Mesendoderm (in vitro differentiated cells): ENCODE results near the gene GLIS1.

Source experiments
- DNase-seq: peaks from one replicate; pipeline ENCODE4 v3.0.0; 2013
- H2AK5ac ChIP-seq: 2 replicates; pipeline ENCODE4 v1.6.1; 2013; ENCODE audit warnings: low read length, inconsistent platforms
- H2BK120ac ChIP-seq: 2 replicates; pipeline ENCODE4 v1.6.1; 2013; ENCODE audit warnings: low read depth, mild to moderate bottlenecking, low read length, moderate library complexity, mixed read lengths
- H2BK15ac ChIP-seq: replicated peaks from 2 replicates; pipeline ENCODE4 v1.6.1; 2013; ENCODE audit warnings: low read depth, mild to moderate bottlenecking, moderate library complexity
- H2BK5ac ChIP-seq: 2 replicates; pipeline ENCODE4 v1.6.1; 2013; ENCODE audit warnings: low read length, inconsistent platforms
- H3K18ac ChIP-seq: 2 replicates; pipeline ENCODE4 v1.6.1; 2013; ENCODE audit warnings: mild to moderate bottlenecking, low read length, mixed read lengths
- H3K23ac ChIP-seq: one replicate; pipeline ENCODE4 v1.6.1; 2013; ENCODE audit warnings: low read length
- H3K27ac ChIP-seq: 2 replicates; pipeline ENCODE4 v1.5.1; 2013; ENCODE audit warnings: low read depth, mild to moderate bottlenecking, inconsistent platforms, low read length, moderate library complexity
- H3K27me3 ChIP-seq: 2 replicates; pipeline ENCODE4 v1.6.1; 2013; ENCODE audit warnings: low read length, control low read depth, mild to moderate bottlenecking, inconsistent platforms; ENCODE audit not compliant: insufficient read depth, poor library complexity
- H3K36me3 ChIP-seq: 2 replicates; pipeline ENCODE4 v1.6.1; 2013; ENCODE audit warnings: low read length, inconsistent platforms; ENCODE audit not compliant: control insufficient read depth, insufficient read depth
- H3K4ac ChIP-seq: one replicate; pipeline ENCODE4 v1.6.1; 2013; ENCODE audit warnings: low read depth, mild to moderate bottlenecking, low read length, moderate library complexity
- H3K4me1 ChIP-seq: 2 replicates; pipeline ENCODE4 v1.6.1; 2013; ENCODE audit warnings: low read depth, low read length, inconsistent platforms; ENCODE audit not compliant: control insufficient read depth
- H3K4me2 ChIP-seq: 2 replicates; pipeline ENCODE4 v1.6.1; 2013; ENCODE audit warnings: low read length
- H3K4me3 ChIP-seq: 2 replicates; pipeline ENCODE4 v1.5.1; 2013; ENCODE audit warnings: mild to moderate bottlenecking, low read length
- H3K56ac ChIP-seq: one replicate; pipeline ENCODE4 v1.6.1; 2013; ENCODE audit warnings: low read length
- H3K79me1 ChIP-seq: 2 replicates; pipeline ENCODE4 v1.6.1; 2013; ENCODE audit warnings: low read length, inconsistent platforms
- H3K79me2 ChIP-seq: 2 replicates; pipeline ENCODE4 v1.6.1; 2013; ENCODE audit warnings: mild to moderate bottlenecking, low read length; ENCODE audit not compliant: control insufficient read depth, insufficient read depth
- H3K9ac ChIP-seq: 2 replicates; pipeline ENCODE4 v1.6.1; 2013; ENCODE audit warnings: low read length, inconsistent platforms
- H4K5ac ChIP-seq: one replicate; pipeline ENCODE4 v1.6.1; 2013; ENCODE audit warnings: low read length
- H4K8ac ChIP-seq: one replicate; pipeline ENCODE4 v1.6.1; 2013; ENCODE audit warnings: low read depth, mild to moderate bottlenecking, control low read depth, low read length, moderate library complexity
- WGBS: extraction: QIAGEN DNeasy Blood & Tissue Kit; methylation state at CpG from one replicate; pipeline ENCODE4 v1.1.7; 2013; ENCODE audit warnings: low lambda C conversion rate, missing lambda C conversion rate; ENCODE audit not compliant: insufficient coverage; ENCODE audit errors: extremely low coverage; 5-methylcytosine and 5-hydroxymethylcytosine counted together

GLIS1 gene

DNA sequence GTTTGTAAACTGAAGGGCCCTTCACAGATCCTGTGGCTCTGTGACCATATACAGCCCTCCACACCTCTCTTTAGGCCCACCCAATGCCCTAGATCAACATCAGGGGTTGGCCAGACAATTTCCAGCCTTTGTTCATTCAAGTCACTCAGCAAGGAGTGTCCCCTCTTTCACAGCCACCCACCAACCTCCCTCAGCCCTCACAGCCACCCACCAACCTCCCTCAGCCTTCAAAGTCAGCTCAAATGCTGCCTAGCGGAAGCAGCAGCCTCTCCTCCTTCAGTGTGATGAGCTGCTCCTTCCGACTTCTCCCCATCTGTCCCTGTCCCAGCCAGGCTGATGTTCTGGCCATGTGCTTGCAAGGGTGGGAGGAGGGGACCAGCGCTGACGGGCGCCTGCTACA, 208.4 kb downstream of the GLIS1 start:
- no peak overlapping the region for H3K4ac ChIP-seq
- H3K79me2 ChIP-seq: no peaks in the 10 kb centered on the region
- no peaks in the 10 kb centered on the region for H3K27me3 ChIP-seq
- H4K5ac ChIP-seq: no peak overlapping the region
- no peaks in the 10 kb centered on the region for H3K36me3 ChIP-seq
- H3K4me3 ChIP-seq: no peak overlapping the region
- H3K9ac ChIP-seq: no peak overlapping the region
- H3K27ac ChIP-seq: no peak overlapping the region
- peaks cover 4% of the 10 kb centered on the region for H3K4me1 ChIP-seq
- no peak for DNase-seq
- H3K56ac ChIP-seq: no peak overlapping the region
- H2AK5ac ChIP-seq: no peak overlapping the region
- no peaks in the 10 kb centered on the region for H3K79me1 ChIP-seq
- H2BK5ac ChIP-seq: no peak overlapping the region
- H3K18ac ChIP-seq: no peak overlapping the region
- H2BK15ac ChIP-seq: no peak overlapping the region
- H2BK120ac ChIP-seq: no peak overlapping the region
- no CpG with 5 or more reads among the region's 5 CpGs for WGBS
- no peak overlapping the region for H3K23ac ChIP-seq
- no peak overlapping the region for H4K8ac ChIP-seq
- H3K4me2 ChIP-seq: no peak overlapping the region

DNA sequence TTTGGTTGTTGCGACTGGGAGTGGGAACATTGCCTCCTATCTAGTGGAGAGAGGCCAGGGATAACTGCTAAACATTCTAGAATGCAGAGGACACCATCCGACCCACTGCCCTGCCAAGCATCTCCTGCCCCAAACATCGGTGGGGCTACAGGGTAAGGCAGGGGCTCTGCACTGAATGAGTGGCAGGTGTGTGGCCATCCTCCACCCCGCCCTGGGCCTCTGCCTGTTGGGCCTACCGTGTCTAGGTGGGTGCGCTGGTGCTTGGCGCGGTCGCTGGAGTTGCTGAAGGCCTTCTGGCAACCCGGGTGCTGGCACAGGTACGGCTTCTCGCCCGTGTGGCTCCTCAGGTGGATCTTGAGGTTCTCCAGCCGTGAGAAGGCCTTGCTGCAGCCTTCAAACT, 209.4 kb downstream of the GLIS1 start:
- no peak overlapping the region for H3K56ac ChIP-seq
- H3K23ac ChIP-seq: no peak overlapping the region
- no peaks in the 10 kb centered on the region for H3K36me3 ChIP-seq
- no peaks in the 10 kb centered on the region for H3K27me3 ChIP-seq
- no peak overlapping the region for H2AK5ac ChIP-seq
- no peak overlapping the region for H3K4me2 ChIP-seq
- peaks cover 4% of the 10 kb centered on the region for H3K4me1 ChIP-seq
- H4K8ac ChIP-seq: no peak overlapping the region
- H3K18ac ChIP-seq: no peak overlapping the region
- WGBS: no CpG with 5 or more reads among the region's 14 CpGs
- no peak overlapping the region for H2BK15ac ChIP-seq
- no peak overlapping the region for H4K5ac ChIP-seq
- H3K27ac ChIP-seq: no peak overlapping the region
- no peaks in the 10 kb centered on the region for H3K79me1 ChIP-seq
- H2BK5ac ChIP-seq: no peak overlapping the region
- H3K79me2 ChIP-seq: no peaks in the 10 kb centered on the region
- H3K9ac ChIP-seq: no peak overlapping the region
- no peak for DNase-seq
- no peak overlapping the region for H3K4me3 ChIP-seq
- no peak overlapping the region for H3K4ac ChIP-seq
- no peak overlapping the region for H2BK120ac ChIP-seq

DNA sequence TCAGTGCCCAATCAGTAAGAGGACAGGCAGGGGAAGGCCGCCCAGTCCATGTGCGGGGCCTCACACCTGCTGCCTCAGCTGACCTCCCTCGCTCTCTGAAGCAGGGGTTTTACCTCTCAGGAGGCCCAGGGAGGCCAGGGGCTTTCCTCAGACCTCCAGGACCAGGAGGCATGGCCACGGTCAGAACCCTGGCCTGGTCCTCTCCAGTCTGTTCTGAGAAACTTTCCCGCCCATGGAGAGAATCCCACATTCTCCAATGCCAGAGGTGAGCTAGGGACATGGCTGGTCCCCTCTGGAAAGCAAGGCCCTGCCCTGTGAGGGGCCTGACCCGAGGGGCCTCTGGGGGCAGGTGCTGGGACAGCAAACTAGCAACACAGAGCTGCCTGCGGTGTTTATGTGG, 211.6 kb downstream of the GLIS1 start:
- Histone ChIP-seq H3K4me1 (peaks cover 4% of the 10 kb centered on the region), H3K79me2 (no peaks in the 10 kb centered on the region), H3K27me3 (no peaks in the 10 kb centered on the region), H2BK5ac (no peak overlapping the region), H4K5ac (no peak overlapping the region), H4K8ac (no peak overlapping the region), H3K27ac (no peak overlapping the region), H3K18ac (no peak overlapping the region), H3K9ac (no peak overlapping the region), H3K4ac (no peak overlapping the region), H2BK15ac (no peak overlapping the region), H3K4me3 (no peak overlapping the region), H3K56ac (no peak overlapping the region), H3K79me1 (no peaks in the 10 kb centered on the region), H3K4me2 (no peak overlapping the region), H3K36me3 (no peaks in the 10 kb centered on the region), H2AK5ac (no peak overlapping the region), H2BK120ac (no peak overlapping the region), H3K23ac (no peak overlapping the region)
- WGBS: no CpG with 5 or more reads among the region's 7 CpGs
- no peak for DNase-seq

DNA sequence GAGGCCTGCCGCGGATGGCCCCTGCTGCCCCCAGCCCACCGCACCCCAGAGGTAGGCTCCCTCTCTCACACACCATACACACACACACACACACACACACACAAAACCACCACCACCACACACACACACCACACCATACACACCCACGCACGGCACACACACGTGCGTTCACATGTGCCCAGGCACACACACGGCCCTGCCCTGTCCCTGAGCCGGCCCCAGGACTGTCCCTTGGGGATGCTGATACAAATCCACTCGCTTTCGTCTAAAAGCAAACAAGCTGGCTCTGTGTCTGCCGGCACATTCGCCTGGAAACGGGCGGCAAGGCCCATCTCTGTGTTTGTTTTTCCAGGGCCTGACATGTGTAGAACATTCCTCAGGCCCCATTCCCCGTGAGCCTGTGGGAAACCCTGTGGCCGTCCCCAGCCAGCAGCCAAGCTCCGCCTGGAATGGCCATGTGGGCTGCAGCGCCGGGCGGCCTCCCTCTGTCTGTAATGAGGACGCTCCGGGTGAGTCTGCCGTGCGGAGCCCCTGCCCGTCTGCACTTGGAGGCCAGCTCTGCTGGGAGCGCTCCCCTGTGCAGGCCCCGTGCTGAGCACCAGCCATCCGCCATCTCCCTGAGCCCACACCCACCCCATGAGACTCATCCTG, 212.4 kb downstream of the GLIS1 start:
- no peak overlapping the region for H3K9ac ChIP-seq
- no peak for DNase-seq
- H3K36me3 ChIP-seq: no peaks in the 10 kb centered on the region
- H3K4me3 ChIP-seq: no peak overlapping the region
- no peak overlapping the region for H3K23ac ChIP-seq
- H4K5ac ChIP-seq: no peak overlapping the region
- no peaks in the 10 kb centered on the region for H3K79me1 ChIP-seq
- H2AK5ac ChIP-seq: no peak overlapping the region
- H3K4ac ChIP-seq: no peak overlapping the region
- H3K79me2 ChIP-seq: no peaks in the 10 kb centered on the region
- no peak overlapping the region for H3K56ac ChIP-seq
- H4K8ac ChIP-seq: no peak overlapping the region
- no peak overlapping the region for H3K18ac ChIP-seq
- no CpG with 5 or more reads among the region's 29 CpGs for WGBS
- peaks cover 4% of the 10 kb centered on the region for H3K4me1 ChIP-seq
- H2BK120ac ChIP-seq: no peak overlapping the region
- no peaks in the 10 kb centered on the region for H3K27me3 ChIP-seq
- H3K27ac ChIP-seq: no peak overlapping the region
- no peak overlapping the region for H2BK15ac ChIP-seq
- H3K4me2 ChIP-seq: no peak overlapping the region
- H2BK5ac ChIP-seq: no peak overlapping the region

DNA sequence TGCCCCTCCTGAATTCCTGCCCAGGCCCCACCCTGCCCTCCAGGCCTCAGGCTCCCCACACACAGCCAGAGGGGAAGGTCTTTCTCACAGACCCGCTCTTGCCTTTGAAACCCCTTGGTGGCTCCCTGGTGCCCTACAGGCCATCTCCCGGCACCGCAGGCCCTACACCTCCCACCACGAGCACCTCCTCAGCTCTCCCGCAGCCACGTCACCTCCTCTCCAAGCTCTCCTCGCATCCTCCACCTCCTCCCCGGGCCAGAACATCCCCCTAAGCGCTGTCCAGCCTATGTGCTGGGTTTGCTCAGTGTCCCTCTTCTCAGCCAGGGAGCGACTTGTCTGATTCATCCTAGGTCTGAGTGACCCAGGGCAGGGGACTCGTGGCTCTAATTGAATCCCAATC, 213.4 kb downstream of the GLIS1 start:
- no CpG with 5 or more reads among the region's 11 CpGs for WGBS
- Histone ChIP-seq H3K4ac (no peak overlapping the region), H2AK5ac (no peak overlapping the region), H2BK5ac (no peak overlapping the region), H4K5ac (no peak overlapping the region), H3K23ac (no peak overlapping the region), H3K79me2 (no peaks in the 10 kb centered on the region), H3K4me1 (peaks cover 4% of the 10 kb centered on the region), H3K18ac (no peak overlapping the region), H3K4me2 (no peak overlapping the region), H3K4me3 (no peak overlapping the region), H3K27me3 (no peaks in the 10 kb centered on the region), H3K79me1 (no peaks in the 10 kb centered on the region), H2BK15ac (no peak overlapping the region), H2BK120ac (no peak overlapping the region), H4K8ac (no peak overlapping the region), H3K56ac (no peak overlapping the region), H3K27ac (no peak overlapping the region), H3K36me3 (no peaks in the 10 kb centered on the region), H3K9ac (no peak overlapping the region)
- peak; percentile 56 for DNase-seq
